ENCODE measurements around the gene ILF3. TPM values are rescaled to one million over a fixed set of nuclear protein-coding genes. Genes with fewer than 3 reads are reported as not detected.
A peak's percentile ranks its signal among the peaks of the same experiment; 100 is the strongest.
"Not testable (repeated sequence)": the region's sequence is repeated elsewhere in the genome, so short reads cannot be mapped to it uniquely, and the experiment has no call there.

The ILF3 gene
- total and polyA plus RNA-seq, 2 of the 13 experiments (the other 11 are each of a cell fraction or from before 2014, with no cell fraction given): 120 to 173 TPM

- POLR2A ChIA-PET: no interaction called here
- H3K4me1 ChIP-seq (ENCODE audit: insufficient read depth, low read length): peaks cover 48% of the 10 kb centered on the region
- H3K27me3 ChIP-seq (ENCODE audit: control insufficient read depth in 1 of 2, insufficient read depth in 2 of 2, low read length in 2 of 2): no peaks in the 10 kb centered on the region
- WGBS (ENCODE audit: low lambda C conversion rate): 88% methylated on average over 14 of the region's 14 CpGs
- FAIRE-seq: no peak
- in situ Hi-C loops (cut with HindIII; ENCODE audit: extremely low pct_ligation_motif_present, low pct_unique_long_range_greater_than_20kb) (no loop called here), intact Hi-C loops (cut with micrococcal nuclease; ENCODE audit: unreplicated experiment) (no loop called here)
- DNase-seq (ENCODE audit: low spot score): no peak
- H3K27ac ChIP-seq (ENCODE audit: extremely low read length, insufficient read depth, low read length): no peak overlapping the region
- H3K36me3 ChIP-seq (replicated peaks in 1 of 2; ENCODE audit: control insufficient read depth in 1 of 2, insufficient read depth in 2 of 2, low read length in 2 of 2): peaks cover 7 to 35% of the 10 kb centered on the region in 2 experiments
- H3K9me3 ChIP-seq (ENCODE audit: low read length): no peaks in the 10 kb centered on the region
- H3K79me2 ChIP-seq (ENCODE audit: insufficient read depth, low read length): peaks cover 95% of the 10 kb centered on the region
- BruUV-seq (replicated peaks): TSS peak; percentile 16
- H3K4me2 ChIP-seq (ENCODE audit: low read depth, low read length): no peak overlapping the region
- ATAC-seq: no peak
- CTCF ChIA-PET (ENCODE audit: low intra/inter-chr PET ratio, low total read pairs): no interaction called here
- H2AFZ ChIP-seq (ENCODE audit: low read length): no peak overlapping the region
- peak; percentile 34; the same call in 1 of the 2 replicates for TF ChIP-seq POLR2AphosphoS2 (IDR thresholded peaks at IDR 0.05; ENCODE audit: low read depth, low read length)
- no peak for TF ChIP-seq NFAT5 (CRISPR knock-in tag; IDR thresholded peaks at IDR 0.05)
- no peak overlapping the region for H3K4me3 ChIP-seq (replicated peaks in 1 of 3; ENCODE audit: insufficient read depth in 1 of 3, low read depth in 2 of 3, low read length in 3 of 3)
- H3K9ac ChIP-seq (ENCODE audit: insufficient read depth, low read depth, low read length): 0 out of 2 replicates have a peak overlapping the region, but pooled peaks have one; percentile 1
- H4K20me1 ChIP-seq (ENCODE audit: insufficient read depth, low read length): peaks cover 87% of the 10 kb centered on the region
These were observed 8.5 kb downstream of the ILF3 start for GRCh38 chr19:10662384-10663251.

- H3K27ac ChIP-seq (ENCODE audit: extremely low read length, insufficient read depth, low read length); POLR2A ChIA-PET; FAIRE-seq; intact Hi-C loops (cut with micrococcal nuclease; ENCODE audit: unreplicated experiment); H3K4me3 ChIP-seq (replicated peaks in 1 of 3; ENCODE audit: insufficient read depth in 1 of 3, low read depth in 2 of 3, low read length in 3 of 3); DNase-seq (ENCODE audit: low spot score); H3K27me3 ChIP-seq (ENCODE audit: control insufficient read depth in 1 of 2, insufficient read depth in 2 of 2, low read length in 2 of 2); in situ Hi-C loops (cut with HindIII; ENCODE audit: extremely low pct_ligation_motif_present, low pct_unique_long_range_greater_than_20kb); H3K9ac ChIP-seq (ENCODE audit: insufficient read depth, low read depth, low read length); H2AFZ ChIP-seq (ENCODE audit: low read length); H3K4me2 ChIP-seq (ENCODE audit: low read depth, low read length); ATAC-seq; BruUV-seq (replicated peaks); CTCF ChIA-PET (ENCODE audit: low intra/inter-chr PET ratio, low total read pairs); H3K9me3 ChIP-seq (ENCODE audit: low read length): not testable (repeated sequence)
- peaks cover 95% of the 10 kb centered on the region for H3K79me2 ChIP-seq (ENCODE audit: insufficient read depth, low read length)
- peaks cover 42% of the 10 kb centered on the region for H3K4me1 ChIP-seq (ENCODE audit: insufficient read depth, low read length)
- 96% methylated on average over 16 of the region's 16 CpGs for WGBS (ENCODE audit: low lambda C conversion rate)
- peaks cover 87% of the 10 kb centered on the region for H4K20me1 ChIP-seq (ENCODE audit: insufficient read depth, low read length)
- H3K36me3 ChIP-seq (replicated peaks in 1 of 2; ENCODE audit: control insufficient read depth in 1 of 2, insufficient read depth in 2 of 2, low read length in 2 of 2): peaks cover 11 to 40% of the 10 kb centered on the region in 2 experiments
These were observed 9.1 kb downstream of the ILF3 start for GRCh38 chr19:10663252-10663563.

Data from HepG2 (cell line).